ENCODE measurements around the gene DNAH8.

- no peak for TF ChIP-seq CTCF (IDR thresholded peaks at IDR 0.05)
- TF ChIP-seq EZH2phosphoT487 (IDR thresholded peaks at IDR 0.05) = no peak
These were observed 77.2 kb downstream of the DNAH8 start for GRCh38 chr6:38792356-38792755.

All from neural progenitor cell (in vitro differentiated cells).